ENCODE data around the gene IL36B. TPM values are rescaled to one million over a fixed set of nuclear protein-coding genes. Genes with fewer than 3 reads are reported as not detected.
A peak's percentile ranks its signal among the peaks of the same experiment; 100 is the strongest.

IL36B gene
- polyA plus RNA-seq, 1 of the 3 experiments (the other 2 are of a cell fraction) = not detected

GRCh38 chr2:112996635-112997034 is 56.0 kb downstream of the IL36B start:
- Histone ChIP-seq H3F3A (replicated peaks; ENCODE audit: insufficient read depth) (no peaks in the 10 kb centered on the region), H3K4me2 (no peak overlapping the region), H3K27me3 (ENCODE audit: insufficient read depth) (no peaks in the 10 kb centered on the region; the same call in 1 of the 2 replicates), H3K4me3 (ENCODE audit: low read depth in 2 of 2, low read length in 1 of 2) (no peak overlapping the region), H3K79me2 (ENCODE audit: insufficient read depth) (no peaks in the 10 kb centered on the region; the same call in 1 of the 2 replicates), H3K4me1 (ENCODE audit: control insufficient read depth in 1 of 2, insufficient read depth in 2 of 2, low read depth in 1 of 2, low read length in 1 of 2) (no peaks in the 10 kb centered on the region), H3K9me2 (no peaks in the 10 kb centered on the region), H2AFZ (ENCODE audit: low read depth) (no peak overlapping the region), H3K36me3 (replicated peaks in 1 of 2; ENCODE audit: control insufficient read depth in 1 of 2, insufficient read depth in 2 of 2, low read length in 1 of 2) (no peaks in the 10 kb centered on the region), H3K27ac (ENCODE audit: low read depth in 2 of 2, low read length in 1 of 2) (no peak overlapping the region), H3K9ac (no peak overlapping the region), H4K20me1 (ENCODE audit: insufficient read depth) (no peaks in the 10 kb centered on the region), H3K9me3 (no peaks in the 10 kb centered on the region)
- TF ChIP-seq ZBTB33 (IDR thresholded peaks at IDR 0.05; ENCODE audit: borderline replicate concordance, low read depth) = no peak
- POLR2A ChIA-PET = no interaction called here
- DNase-seq = no peak
- WGBS (ENCODE audit: low lambda C conversion rate) = 5% methylated on average over 4 of the region's 6 CpGs
- CTCF ChIA-PET = interaction anchor here (1.0 kb wide), 1 partner anchor 394 kb away, joined by 3 read pairs; no protein-coding TSS in a partner anchor

- Histone ChIP-seq H3K9me3 (no peaks in the 10 kb centered on the region), H3K79me2 (ENCODE audit: insufficient read depth) (no peaks in the 10 kb centered on the region; the same call in 1 of the 2 replicates), H3K36me3 (replicated peaks in 1 of 2; ENCODE audit: control insufficient read depth in 1 of 2, insufficient read depth in 2 of 2, low read length in 1 of 2) (no peaks in the 10 kb centered on the region), H3K9me2 (no peaks in the 10 kb centered on the region), H3K4me3 (ENCODE audit: low read depth in 2 of 2, low read length in 1 of 2) (peak overlapping the region in 1 of 2 experiments; percentile 23; a peak in 1 of 4 replicates), H3K4me2 (peak overlapping the region; percentile 45), H3K27ac (ENCODE audit: low read depth in 2 of 2, low read length in 1 of 2) (no peak overlapping the region), H4K20me1 (ENCODE audit: insufficient read depth) (no peaks in the 10 kb centered on the region), H2AFZ (ENCODE audit: low read depth) (no peak overlapping the region), H3K4me1 (ENCODE audit: control insufficient read depth in 1 of 2, insufficient read depth in 2 of 2, low read depth in 1 of 2, low read length in 1 of 2) (no peaks in the 10 kb centered on the region), H3K27me3 (ENCODE audit: insufficient read depth) (no peaks in the 10 kb centered on the region; the same call in 1 of the 2 replicates), H3F3A (replicated peaks; ENCODE audit: insufficient read depth) (no peaks in the 10 kb centered on the region), H3K9ac (no peak overlapping the region)
- ChIA-PET CTCF (interaction anchor here (1.0 kb wide), 1 partner anchor 395 kb away, joined by 3 read pairs; no protein-coding TSS in a partner anchor), POLR2A (no interaction called here)
- TF ChIP-seq TEAD4 (IDR thresholded peaks at IDR 0.05; ENCODE audit: borderline replicate concordance, insufficient read depth) = no peak
- WGBS (ENCODE audit: low lambda C conversion rate) = 29% methylated on average over 14 of the region's 14 CpGs
- DNase-seq = no peak
Measured at GRCh38 chr2:112995346-112995920, 57.2 kb downstream of the IL36B start.

- Histone ChIP-seq H3F3A (replicated peaks; ENCODE audit: insufficient read depth) (no peaks in the 10 kb centered on the region), H3K9ac (no peak overlapping the region), H3K4me2 (no peak overlapping the region), H4K20me1 (ENCODE audit: insufficient read depth) (no peaks in the 10 kb centered on the region), H3K4me3 (ENCODE audit: low read depth in 2 of 2, low read length in 1 of 2) (no peak overlapping the region), H3K27ac (ENCODE audit: low read depth in 2 of 2, low read length in 1 of 2) (no peak overlapping the region), H2AFZ (ENCODE audit: low read depth) (no peak overlapping the region), H3K9me3 (no peaks in the 10 kb centered on the region), H3K9me2 (no peaks in the 10 kb centered on the region), H3K36me3 (replicated peaks in 1 of 2; ENCODE audit: control insufficient read depth in 1 of 2, insufficient read depth in 2 of 2, low read length in 1 of 2) (no peaks in the 10 kb centered on the region), H3K27me3 (ENCODE audit: insufficient read depth) (no peaks in the 10 kb centered on the region; the same call in 1 of the 2 replicates), H3K4me1 (ENCODE audit: control insufficient read depth in 1 of 2, insufficient read depth in 2 of 2, low read depth in 1 of 2, low read length in 1 of 2) (no peaks in the 10 kb centered on the region), H3K79me2 (ENCODE audit: insufficient read depth) (no peaks in the 10 kb centered on the region; the same call in 1 of the 2 replicates)
- ChIA-PET CTCF (interaction anchor here (1.3 kb wide), 1 partner anchor 36 kb away, joined by 4 read pairs; no protein-coding TSS in a partner anchor), POLR2A (no interaction called here)
- DNase-seq = no peak
- WGBS (ENCODE audit: low lambda C conversion rate) = 7% methylated on average over 2 of the region's 2 CpGs
- TF ChIP-seq NFIC (IDR thresholded peaks at IDR 0.05; ENCODE audit: borderline replicate concordance) = no peak
- TF ChIP-seq NRF1 (IDR thresholded peaks at IDR 0.05; ENCODE audit: low read depth, low read length) = no peak
- no peak for TF ChIP-seq CTCF (IDR thresholded peaks at IDR 0.05)
- no peak for TF ChIP-seq FOXM1 (IDR thresholded peaks at IDR 0.05; ENCODE audit: low read depth)
- TF ChIP-seq TCF12 (IDR thresholded peaks at IDR 0.05) = no peak
- no peak for TF ChIP-seq REST (IDR thresholded peaks at IDR 0.05; ENCODE audit: low read depth, low read length)
- TF ChIP-seq SIN3A (IDR thresholded peaks at IDR 0.05; ENCODE audit: borderline replicate concordance, low read depth, low read length) = no peak
- no peak for TF ChIP-seq SMC3 (IDR thresholded peaks at IDR 0.05; ENCODE audit: low read depth, low read length)
- TF ChIP-seq USF2 (IDR thresholded peaks at IDR 0.05; ENCODE audit: borderline replicate concordance, low read depth, low read length) = no peak
Measured at GRCh38 chr2:112994648-112995047, 58.0 kb downstream of the IL36B start.
